HG03060 (cell line): ENCODE data around the gene DLST.

Experiments used
- ATAC-seq: cut with Tn5 transposase; IDR thresholded peaks from one replicate; pipeline ENCODE4 v1.9.1; 2021; ENCODE audit warnings: low read depth, moderate number of reproducible peaks; ENCODE audit not compliant: unreplicated experiment

The DLST gene

GRCh38 chr14:74859757-74860552, 21.8 kb upstream of the DLST start:
- ATAC-seq: no peak

- no peak for ATAC-seq
These were observed 20.6 kb upstream of the DLST start for GRCh38 chr14:74860899-74861733.

- ATAC-seq: no peak
These were observed 20.0 kb upstream of the DLST start for GRCh38 chr14:74861734-74862090.

- no peak for ATAC-seq
These were observed 18.4 kb upstream of the DLST start for GRCh38 chr14:74863274-74863673.

GRCh38 chr14:74864198-74864597, 17.5 kb upstream of the DLST start:
- ATAC-seq: no peak

- no peak for ATAC-seq
These were observed 16.6 kb upstream of the DLST start for GRCh38 chr14:74865156-74865555.

GRCh38 chr14:74866708-74867389, 14.9 kb upstream of the DLST start:
- no peak for ATAC-seq

- ATAC-seq: no peak
These were observed 14.0 kb upstream of the DLST start for GRCh38 chr14:74867673-74868072.

- ATAC-seq: no peak
These were observed 13.0 kb upstream of the DLST start for GRCh38 chr14:74868739-74869138.

- no peak for ATAC-seq
These were observed 9.9 kb upstream of the DLST start for GRCh38 chr14:74871819-74872218.

GRCh38 chr14:74875204-74875603, 6.5 kb upstream of the DLST start:
- ATAC-seq: no peak

GRCh38 chr14:74875941-74876913, 5.5 kb upstream of the DLST start, which contains the start of gene PROX2:
Gene PROX2 (minus strand): TSS chr14:74876145. CDS start chr14:74863834, 12,311 bp downstream.
- ATAC-seq: no peak

GRCh38 chr14:74879427-74880182, 2.1 kb upstream of the DLST start:
- ATAC-seq: no peak

GRCh38 chr14:74882103-74882920, 596 bp downstream of the DLST start:
- ATAC-seq: peak; percentile 14

- no peak for ATAC-seq
These were observed 4.3 kb downstream of the DLST start for GRCh38 chr14:74886001-74886400.

- no peak for ATAC-seq
These were observed 6.7 kb downstream of the DLST start for GRCh38 chr14:74888164-74889158.

GRCh38 chr14:74890262-74890661, 8.5 kb downstream of the DLST start:
- no peak for ATAC-seq
